NK-92 (cell line): ENCODE measurements around the gene ZGRF1.
"Not testable (repeated sequence)": the region's sequence is repeated elsewhere in the genome, so short reads cannot be mapped to it uniquely, and the experiment has no call there.

ENCODE experiments used
- DNase-seq: peaks from one replicate; lab custom pipeline; 2025; ENCODE audit not compliant: unreplicated experiment; lab: John Stamatoyannopoulos, UW

ZGRF1 gene

GRCh38 chr4:112642526-112642925 lies 5.8 kb upstream of the ZGRF1 start:
- no peak for DNase-seq

- no peak for DNase-seq
These were observed 800 bp upstream of the ZGRF1 start for GRCh38 chr4:112637552-112637866.

DNA sequence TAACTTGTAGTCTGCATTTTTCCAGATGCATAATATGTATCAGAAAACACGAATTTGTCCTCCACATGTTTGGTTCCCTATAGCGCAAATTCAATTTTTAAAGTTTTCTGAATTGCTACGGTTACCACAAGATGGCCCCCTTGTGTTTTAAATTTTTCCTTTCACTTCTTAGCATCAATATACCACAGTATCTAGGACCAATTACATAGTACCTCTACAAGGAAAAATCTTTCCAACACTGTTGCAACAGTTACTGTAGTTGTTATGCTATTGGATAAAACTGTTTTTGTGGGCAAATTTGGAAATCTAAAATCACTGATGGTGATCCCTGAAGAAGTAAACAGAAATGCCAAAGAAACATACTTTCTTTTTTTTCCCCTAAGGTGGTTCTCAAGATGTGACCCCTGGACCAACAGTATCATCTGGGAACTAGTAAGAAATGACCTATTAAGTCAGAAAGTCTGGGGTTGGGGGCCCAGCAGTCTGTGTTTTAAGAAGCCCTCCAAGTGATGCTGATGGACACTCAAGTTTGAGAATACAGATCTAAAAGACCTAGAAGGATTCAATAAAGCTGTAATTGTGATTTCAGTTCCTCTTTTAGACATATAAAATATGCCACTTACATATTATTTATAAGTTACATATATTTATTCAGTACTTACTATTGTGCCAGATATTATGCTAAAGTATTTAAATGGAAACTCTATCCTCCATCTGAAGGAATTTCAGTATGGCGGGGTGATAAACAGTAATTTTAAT lies 3.1 kb downstream of the ZGRF1 start:
- no peak for DNase-seq

- no peak for DNase-seq
These were observed 10.5 kb downstream of the ZGRF1 start for GRCh38 chr4:112626228-112626627.

- no peak for DNase-seq
These were observed 19.7 kb downstream of the ZGRF1 start for GRCh38 chr4:112616984-112617383.

DNA sequence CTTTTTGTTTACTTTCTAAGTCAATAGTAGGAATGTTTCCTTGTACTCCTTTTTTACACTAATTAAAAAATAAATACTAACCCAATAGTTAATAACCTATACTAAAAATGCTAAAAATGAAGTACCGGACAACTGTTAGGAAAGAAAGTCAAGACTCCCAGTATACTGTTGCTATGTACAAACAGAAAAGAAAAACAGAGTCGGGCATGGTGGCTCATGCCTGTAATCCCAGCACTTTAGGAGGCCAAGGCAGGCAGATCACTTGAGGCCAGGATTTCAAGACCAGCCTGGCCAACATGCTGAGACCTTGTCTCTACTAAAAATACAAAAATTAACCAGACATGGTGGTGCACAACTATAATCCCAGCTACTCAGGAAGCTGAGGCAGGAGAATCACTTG lies 23.9 kb downstream of the ZGRF1 start:
- not testable (repeated sequence) for DNase-seq

GRCh38 chr4:112604589-112604988 lies 32.1 kb downstream of the ZGRF1 start:
- no peak for DNase-seq

DNA sequence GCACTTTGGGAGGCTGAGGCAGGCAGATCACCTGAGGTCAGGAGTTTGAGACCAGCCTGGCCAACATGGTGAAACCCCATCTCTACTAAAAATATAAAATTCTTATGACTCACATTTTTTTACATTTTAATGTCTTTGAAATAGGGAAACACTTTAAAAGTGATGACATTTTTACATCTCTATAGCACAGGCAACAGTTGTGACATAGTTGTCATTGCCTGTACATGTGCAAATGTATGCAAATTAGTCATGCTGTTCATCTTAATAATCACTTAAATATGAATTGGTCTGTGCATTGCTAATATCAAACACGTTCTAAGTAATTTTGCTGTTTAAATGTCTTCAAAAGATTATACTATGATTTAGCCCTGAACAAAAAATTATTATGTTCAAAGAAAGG lies 41.7 kb downstream of the ZGRF1 start:
- no peak for DNase-seq

DNA sequence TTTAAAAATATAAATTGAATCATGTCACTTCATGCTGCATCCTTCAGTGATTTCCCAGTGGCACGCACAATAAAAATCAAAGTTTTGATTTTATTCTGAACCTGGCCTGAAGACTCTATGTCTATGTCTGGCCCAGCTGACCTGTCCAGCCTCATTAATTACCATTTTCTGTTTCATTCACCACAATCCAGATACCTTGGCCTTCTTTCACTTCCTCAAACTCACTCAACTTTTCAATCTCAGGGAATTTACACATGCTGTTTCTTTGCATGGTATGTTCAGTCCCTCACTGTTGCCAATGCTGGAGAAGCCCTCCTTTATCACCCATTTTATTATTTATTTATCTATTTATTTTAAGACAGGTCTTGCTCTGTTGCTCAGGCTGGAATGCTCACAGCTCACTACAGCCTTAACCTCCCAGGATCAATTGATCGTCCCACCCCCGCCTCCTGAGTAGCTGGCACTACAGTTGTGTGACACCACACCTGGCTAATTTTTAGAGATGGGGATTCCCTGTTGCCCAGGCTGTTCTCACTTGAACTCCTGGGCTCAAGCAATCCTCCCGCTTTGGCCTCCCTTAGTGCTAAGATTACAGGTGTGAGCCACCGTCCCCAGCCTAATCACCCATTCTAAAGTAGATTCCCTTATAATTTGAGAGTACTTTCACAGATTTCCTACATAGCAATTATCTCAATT lies 43.1 kb downstream of the ZGRF1 start:
- DNase-seq: no peak

DNA sequence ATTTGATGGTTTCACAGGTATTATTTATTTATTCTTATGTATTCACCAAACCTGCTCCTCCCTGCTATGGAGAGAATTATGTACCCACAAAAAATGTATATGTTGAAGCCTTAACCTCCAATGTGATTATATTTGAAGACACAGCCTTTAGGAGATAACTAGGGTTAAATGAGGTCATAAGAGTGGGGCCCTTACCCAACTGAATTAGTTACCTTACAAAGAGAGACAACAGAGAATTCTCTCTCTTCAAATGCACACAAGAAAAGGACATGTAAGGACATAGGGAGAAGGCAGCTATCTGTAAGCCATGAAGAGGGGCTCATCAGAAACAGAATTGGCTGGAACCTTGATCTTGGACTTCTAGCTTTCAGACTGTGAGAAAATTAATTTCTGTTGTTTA lies 44.0 kb downstream of the ZGRF1 start:
- DNase-seq: no peak

GRCh38 chr4:112591593-112591992 lies 45.1 kb downstream of the ZGRF1 start:
- DNase-seq: no peak

GRCh38 chr4:112589206-112589605 lies 47.5 kb downstream of the ZGRF1 start:
- DNase-seq: no peak

DNA sequence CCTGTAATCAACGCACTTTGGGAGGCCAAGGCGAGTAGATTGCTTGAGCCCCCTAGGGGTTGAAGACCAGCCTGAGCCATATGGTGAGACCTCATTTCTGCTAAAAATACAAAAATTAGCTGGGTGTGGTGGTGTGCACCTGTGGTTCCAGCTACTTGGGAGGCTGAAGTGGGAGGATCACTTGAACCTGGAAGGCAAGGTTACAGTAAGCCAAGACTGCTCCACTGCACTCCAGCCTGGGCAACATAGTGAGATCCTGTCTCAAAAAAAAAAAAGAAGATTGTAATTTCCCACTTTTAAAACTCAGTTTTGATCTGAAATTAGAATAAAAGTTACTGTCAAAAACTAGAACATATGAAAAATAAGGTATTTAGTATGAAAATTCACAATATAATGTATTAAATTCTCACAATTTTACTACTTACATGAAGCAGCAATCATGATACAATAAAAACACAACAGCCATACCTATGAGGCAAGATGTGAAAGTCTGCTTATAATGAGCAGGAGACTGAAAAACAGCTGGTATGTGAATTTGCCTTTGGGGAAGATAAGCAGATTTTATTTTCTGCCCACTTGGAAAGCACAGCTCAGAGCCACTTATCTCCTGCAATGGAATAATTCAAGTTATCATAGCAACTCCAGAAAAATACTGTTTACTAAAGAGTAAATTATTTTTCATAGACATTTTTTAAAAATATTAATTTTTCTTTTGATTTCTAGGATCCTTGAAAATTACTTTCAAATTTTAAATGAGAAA lies 50.6 kb downstream of the ZGRF1 start:
- DNase-seq: no peak

- no peak for DNase-seq
These were observed 69.2 kb downstream of the ZGRF1 start for GRCh38 chr4:112567536-112567935.

- no peak for DNase-seq
These were observed 71.9 kb downstream of the ZGRF1 start for GRCh38 chr4:112564706-112565270.

DNA sequence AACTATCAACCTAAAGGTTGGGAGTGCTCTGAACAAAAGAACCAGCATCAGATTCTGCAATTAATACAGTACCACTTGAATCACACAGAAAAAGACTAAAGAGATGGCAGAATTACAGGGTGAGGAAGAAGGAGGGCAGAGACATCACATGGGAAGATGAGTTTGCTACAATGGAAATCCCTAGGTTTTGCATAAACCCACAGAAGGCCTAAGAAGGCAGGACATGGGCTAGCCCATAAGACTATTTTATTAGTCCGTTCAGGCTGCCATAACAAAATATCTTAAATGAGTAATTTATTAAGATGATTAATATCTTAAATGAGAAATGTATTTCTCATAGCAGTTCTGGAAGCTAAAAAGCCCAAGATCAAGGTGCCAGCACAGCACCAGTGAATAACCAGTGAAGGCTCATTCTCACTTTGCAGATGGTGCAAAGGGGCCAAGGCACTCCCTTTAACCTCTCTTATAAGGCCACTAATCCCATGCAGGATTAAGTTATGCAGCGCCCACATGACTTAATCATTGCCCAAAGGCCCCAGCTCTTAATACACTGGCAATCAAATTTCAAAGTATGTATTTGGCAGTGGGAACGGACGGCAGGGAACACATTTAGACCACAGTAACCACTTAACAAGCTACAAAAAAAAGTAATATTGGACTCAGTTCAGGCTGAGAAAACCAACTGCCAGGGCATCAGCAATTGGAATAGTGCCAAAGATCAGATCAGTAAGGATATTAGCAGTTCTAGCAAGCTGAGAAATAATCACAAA lies 73.1 kb downstream of the ZGRF1 start:
- no peak for DNase-seq

- no peak for DNase-seq
These were observed 74.3 kb downstream of the ZGRF1 start for GRCh38 chr4:112562254-112562879.

- DNase-seq: no peak
These were observed 76.6 kb downstream of the ZGRF1 start for GRCh38 chr4:112560084-112560483.

GRCh38 chr4:112559053-112559452 lies 77.7 kb downstream of the ZGRF1 start:
- DNase-seq: no peak

DNA sequence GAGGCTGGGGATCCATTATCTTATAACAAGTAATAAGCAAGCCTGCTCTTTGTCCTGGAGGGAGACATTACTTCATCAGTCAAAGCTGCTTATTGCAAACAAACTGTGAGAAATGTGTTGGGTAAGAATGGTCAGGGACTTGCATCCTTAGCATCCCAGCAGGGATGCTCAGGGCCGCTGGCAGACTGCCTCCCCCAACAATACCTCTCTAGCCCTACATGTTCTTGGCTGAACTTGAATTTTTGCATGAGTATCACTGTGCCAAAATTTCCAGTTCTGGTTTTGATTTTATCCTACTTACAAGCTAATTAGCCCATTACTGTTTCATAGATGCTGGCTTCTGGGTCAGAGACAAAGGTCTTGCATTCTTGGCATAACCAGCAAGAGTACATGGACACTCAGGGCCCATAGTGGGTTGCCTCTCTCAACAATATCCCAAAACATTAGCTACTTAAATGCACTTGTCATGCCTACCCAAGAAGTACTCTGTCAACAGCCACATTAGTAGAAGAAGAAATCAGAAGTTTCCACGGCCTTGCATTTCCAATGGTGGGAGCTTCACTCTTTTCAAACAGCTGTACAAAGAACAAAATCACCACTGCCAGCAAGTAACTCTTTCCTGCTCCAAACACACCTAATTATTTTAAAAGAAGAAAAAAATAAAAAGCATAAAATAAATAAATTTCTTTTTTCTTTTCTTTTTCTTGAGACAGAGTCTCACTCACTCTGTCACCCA lies 78.9 kb downstream of the ZGRF1 start:
- DNase-seq: no peak
